Coronary artery (tissue), 2 donors: ENCODE measurements around the gene HJV.
A peak's percentile ranks its signal among the peaks of the same experiment; 100 is the strongest.

Source experiments
- DNase-seq: peaks from one replicate; pipeline ENCODE4 v3.0.0-alpha.2; 2017; ENCODE audit warnings: low spot score
- H3K27ac ChIP-seq, 2 donors: fragments of 200-600 bp; sonication (generic); one replicate each; pipeline ENCODE4 v1.5.1; 2016 to 2019
- H3K4me3 ChIP-seq: fragments of 200-600 bp; sonication (generic); 2 replicates; pipeline ENCODE4 v1.5.1; 2016; ENCODE audit warnings: mild to moderate bottlenecking, moderate library complexity
- TF ChIP-seq, protein P1 (sequence below): fragments of 200-600 bp; sonication (generic); IDR thresholded peaks from one replicate; pipeline ENCODE4 v1.5.1; 2019; ENCODE audit warnings: antibody characterized with exemption

The HJV gene

DNA sequence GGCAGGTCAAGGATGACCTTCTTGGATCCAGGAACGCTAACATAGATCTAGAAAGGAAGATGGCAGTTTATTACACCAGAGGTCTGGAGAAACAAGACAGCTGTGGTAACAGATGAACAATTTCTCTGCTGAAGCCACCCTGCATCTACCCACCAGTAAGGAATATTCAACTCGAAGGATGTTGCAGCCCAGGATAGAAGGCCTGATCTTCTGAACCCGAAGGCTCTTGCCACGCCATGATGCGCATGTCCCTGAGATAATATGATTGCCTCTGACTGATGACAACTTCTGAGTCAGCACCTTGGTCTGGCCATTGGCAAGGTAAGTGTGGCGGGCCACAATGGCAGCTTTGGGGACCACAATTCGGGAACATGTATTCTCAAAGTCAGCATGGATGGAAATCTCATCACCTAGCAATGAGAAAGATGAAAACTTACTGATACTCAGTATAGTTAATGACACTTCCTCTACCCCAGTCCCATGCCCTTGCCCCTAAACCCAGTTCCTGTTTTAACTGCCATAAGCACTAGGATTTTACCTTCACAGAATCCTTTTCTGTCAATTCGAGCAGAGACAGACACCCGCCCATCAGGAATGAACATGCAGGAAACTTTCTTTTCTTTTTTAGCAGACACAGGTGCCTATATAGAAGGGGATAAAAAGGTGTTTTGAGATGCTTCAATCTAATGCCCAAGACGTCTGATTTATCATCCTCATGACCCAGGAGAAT lies 27.0 kb downstream of the HJV start:
- TF ChIP-seq, protein P1, sequence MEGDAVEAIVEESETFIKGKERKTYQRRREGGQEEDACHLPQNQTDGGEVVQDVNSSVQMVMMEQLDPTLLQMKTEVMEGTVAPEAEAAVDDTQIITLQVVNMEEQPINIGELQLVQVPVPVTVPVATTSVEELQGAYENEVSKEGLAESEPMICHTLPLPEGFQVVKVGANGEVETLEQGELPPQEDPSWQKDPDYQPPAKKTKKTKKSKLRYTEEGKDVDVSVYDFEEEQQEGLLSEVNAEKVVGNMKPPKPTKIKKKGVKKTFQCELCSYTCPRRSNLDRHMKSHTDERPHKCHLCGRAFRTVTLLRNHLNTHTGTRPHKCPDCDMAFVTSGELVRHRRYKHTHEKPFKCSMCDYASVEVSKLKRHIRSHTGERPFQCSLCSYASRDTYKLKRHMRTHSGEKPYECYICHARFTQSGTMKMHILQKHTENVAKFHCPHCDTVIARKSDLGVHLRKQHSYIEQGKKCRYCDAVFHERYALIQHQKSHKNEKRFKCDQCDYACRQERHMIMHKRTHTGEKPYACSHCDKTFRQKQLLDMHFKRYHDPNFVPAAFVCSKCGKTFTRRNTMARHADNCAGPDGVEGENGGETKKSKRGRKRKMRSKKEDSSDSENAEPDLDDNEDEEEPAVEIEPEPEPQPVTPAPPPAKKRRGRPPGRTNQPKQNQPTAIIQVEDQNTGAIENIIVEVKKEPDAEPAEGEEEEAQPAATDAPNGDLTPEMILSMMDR = no peak
- DNase-seq = no peak
- peak overlapping the region; percentile 91 to 99 for H3K27ac ChIP-seq
- H3K4me3 ChIP-seq = peak overlapping the region; percentile 97

DNA sequence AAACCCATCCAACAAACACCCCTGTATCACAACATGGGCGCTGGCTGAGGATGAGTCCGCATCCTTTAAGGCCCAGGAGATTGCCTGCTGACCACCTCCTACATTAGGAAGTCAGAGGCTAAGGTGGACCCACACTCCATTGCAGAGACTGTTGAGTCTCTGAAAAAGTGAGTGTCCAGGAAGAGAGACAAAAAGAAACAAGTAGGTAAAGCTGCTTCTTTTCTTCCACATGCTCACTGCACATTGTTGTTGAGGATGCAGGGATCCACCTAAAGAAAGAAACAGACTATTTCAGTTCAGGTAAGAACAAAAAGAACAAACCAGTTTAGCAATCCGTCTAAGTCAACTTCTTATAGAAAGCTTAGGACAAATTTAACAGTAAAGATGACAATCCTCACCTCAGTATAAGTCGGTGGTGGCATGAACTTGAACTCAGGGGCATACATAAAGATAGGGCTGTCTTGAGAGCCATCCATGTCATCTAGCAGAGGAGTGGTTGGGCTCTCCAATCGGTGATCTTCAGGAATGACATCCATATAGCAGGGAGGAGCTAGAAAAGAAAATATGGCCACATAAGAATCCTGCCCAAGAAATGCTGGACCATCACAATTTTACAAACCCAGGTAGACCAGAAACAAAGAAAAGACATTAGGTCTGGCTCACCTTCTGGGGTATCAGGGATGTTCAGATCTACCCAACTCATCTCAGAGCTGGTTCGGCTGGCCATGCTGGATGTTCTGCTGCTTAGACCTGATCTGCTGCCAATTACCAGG lies 27.7 kb downstream of the HJV start:
- peak overlapping the region; percentile 91 to 99 for H3K27ac ChIP-seq

DNA sequence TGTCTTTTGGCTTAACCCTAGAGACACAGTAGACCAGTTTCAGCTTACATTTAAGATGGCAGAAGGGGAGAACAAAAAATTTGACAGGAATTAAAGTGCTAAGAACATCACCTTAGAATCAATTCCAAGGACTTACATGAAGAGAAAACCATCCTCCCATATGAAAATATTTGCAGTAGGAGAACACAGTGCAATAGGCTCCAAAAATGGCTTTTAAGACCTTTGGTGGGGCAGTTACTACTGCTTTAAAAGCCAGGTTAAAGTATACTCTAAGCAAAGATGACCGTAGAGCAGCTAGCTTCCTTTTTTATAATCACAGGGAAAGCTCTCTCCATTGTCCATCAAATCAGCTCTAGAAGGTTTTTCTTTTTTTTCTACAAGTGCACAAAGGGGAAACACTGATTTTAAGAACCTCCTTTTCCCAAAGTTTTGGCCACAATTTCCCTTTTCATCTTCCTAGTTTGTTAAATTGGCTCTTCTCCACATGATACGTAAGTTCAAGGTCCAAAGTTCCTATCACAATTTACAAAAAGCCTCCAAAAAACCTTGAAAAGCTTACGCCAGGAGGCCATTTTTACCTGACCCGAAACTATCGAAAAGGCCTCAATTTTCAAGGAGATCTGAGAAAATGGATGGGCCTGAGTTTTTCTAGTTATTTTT lies 28.4 kb downstream of the HJV start:
- Histone ChIP-seq H3K4me3 (peak overlapping the region; percentile 97), H3K27ac (peak overlapping the region; percentile 91 to 99)
- TF ChIP-seq, protein P1 = no peak
- DNase-seq = no peak

More for the DNA sequence above, 27.7 kb downstream of the HJV start:
- peak; percentile 24 for DNase-seq
- TF ChIP-seq, protein P1 = no peak
- peak overlapping the region; percentile 97 for H3K4me3 ChIP-seq

DNA sequence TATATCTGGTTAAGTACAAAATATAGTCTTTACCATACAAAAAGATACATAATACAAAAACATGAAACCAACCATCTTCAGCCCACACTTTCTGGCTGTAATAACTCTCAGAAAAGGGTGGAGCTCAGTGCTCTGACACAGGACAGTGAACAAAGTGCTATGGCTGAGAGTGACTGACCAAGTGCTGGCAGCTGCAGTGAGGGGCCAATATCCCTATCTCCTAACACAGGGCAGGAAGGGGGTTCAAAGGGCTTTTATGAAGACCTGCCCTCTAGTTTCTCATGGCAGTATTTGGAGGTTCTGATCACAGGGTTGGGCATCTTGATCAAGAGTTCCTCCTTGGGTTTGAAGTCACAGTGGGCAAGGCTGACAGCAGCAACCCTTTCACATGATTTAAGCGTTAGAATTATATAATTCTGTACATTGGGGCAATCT lies 29.0 kb downstream of the HJV start:
- H3K4me3 ChIP-seq = peak overlapping the region; percentile 97
- peak; percentile 64 for DNase-seq
- H3K27ac ChIP-seq = peak overlapping the region; percentile 91 to 99
- TF ChIP-seq, protein P1 = no peak

DNA sequence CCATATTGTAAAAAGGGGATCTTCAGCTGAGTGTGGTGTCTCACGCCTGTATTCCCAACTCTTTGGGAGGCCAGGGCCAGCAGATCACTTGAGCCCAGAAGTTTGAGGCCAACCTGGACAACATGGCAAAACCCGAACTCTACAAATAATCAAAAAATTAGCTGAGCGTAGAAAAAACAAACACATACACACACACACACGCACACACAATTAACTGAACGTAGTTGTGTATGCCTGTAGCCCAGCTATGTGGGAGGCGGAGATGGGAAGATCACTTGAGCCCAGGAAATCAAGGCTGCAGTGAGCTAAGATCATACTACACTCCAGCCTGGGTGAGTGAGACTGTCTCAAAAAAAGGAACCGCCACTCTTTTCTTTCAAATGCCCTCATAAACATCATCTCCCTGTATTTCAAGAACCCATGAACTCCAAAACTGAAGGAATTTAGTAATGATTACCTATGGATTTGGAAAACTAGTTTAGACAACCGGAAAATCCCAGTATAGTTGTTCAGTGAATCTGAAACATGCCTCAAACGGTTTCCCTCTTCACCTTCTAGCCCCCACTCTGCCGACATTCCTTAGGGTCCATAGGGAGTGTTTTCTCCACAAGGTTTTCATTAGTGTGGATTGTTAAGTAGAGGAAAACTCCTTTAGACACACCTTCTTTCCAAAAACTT lies 29.7 kb downstream of the HJV start:
- peak overlapping the region; percentile 91 to 99 for H3K27ac ChIP-seq
- peak overlapping the region; percentile 97 for H3K4me3 ChIP-seq
- DNase-seq = peak; percentile 53
- TF ChIP-seq, protein P1 = no peak

DNA sequence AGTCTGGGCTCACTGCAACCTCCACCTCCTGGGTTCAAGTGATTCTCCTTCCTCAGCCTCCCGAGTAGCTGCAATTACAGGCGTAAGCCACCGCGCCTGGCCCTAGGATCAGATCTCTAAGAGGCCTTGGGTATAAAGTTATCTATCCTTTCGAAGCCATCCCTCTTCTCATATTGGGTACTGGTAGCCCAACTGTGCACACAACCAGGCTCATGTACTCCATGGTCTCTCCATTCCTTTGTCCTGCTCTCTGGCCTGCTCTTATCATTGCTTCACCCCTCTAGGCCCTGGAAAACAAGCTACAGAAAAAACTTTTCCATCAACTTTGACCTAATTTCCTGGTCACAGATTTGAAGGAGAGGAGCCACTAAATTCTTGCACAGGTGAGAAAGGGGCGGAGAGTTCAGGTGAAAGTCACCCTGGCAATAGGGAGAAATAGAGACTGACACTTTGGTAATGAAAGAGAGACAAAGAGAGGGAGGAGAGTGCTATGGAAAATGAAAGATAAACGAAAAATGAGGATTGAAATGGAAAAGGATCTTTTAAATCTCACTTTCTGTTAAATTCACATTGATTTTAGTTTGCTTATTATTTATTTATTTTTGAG lies 31.2 kb downstream of the HJV start:
- no peak overlapping the region for H3K4me3 ChIP-seq
- DNase-seq = peak; percentile 70
- TF ChIP-seq, protein P1 = no peak
- peak overlapping the region in 1 of 2 donors; percentile 99 for H3K27ac ChIP-seq
